K562 (cell line): ENCODE measurements around the gene MPRIP. TPM values are rescaled to one million over a fixed set of nuclear protein-coding genes. Genes with fewer than 3 reads are reported as not detected.

ENCODE experiments used
- ATAC-seq: fragments of 200-7000 bp; cut with Tn5 transposase; 3 replicates; pipeline ENCODE4 v1.9.1; 2020; ENCODE audit warnings: moderate library complexity
- BruUV-seq: library from RNA; stranded (reverse); fragments of 400-500 nt; replicated peaks from 2 replicates; lab custom pipeline; 2021; lab: Mats Ljungman, UMichigan
- CTCF ChIA-PET: fragments of 300-600 bp; formaldehyde crosslinking; extraction: SDS; loops from one replicate; lab custom pipeline; 2021; ENCODE audit warnings: low intra/inter-chr PET ratio; lab: Yijun Ruan, JAX
- POLR2A ChIA-PET: fragments of 300-600, 350-650 bp; sonication (Branson Sonifier 250); formaldehyde crosslinking; extraction: SDS; loops from one replicate; lab custom pipeline; 2021; ENCODE audit warnings: antibody characterized with exemption, inconsistent platforms; lab: Yijun Ruan, JAX
- DNase-seq, 4 experiments: peaks; one replicate each; pipeline versions ENCODE4 v3.0.0 to v3.0.0-alpha.2; 2011 to 2018; ENCODE audit warnings: low spot score in 3 of 4, mixed read lengths in 3 of 4; ENCODE audit errors: extremely low read depth in 1 of 4
- FAIRE-seq: peaks from 2 replicates; lab custom pipeline; 2011; peaks lifted over from hg19 to GRCh38; lab: Jason Lieb, UNC
- H2AFZ ChIP-seq: 2 replicates; pipeline ENCODE4 v1.6.0; 2011; ENCODE audit warnings: low read depth, low read length, control low read depth, inconsistent platforms
- H3K27ac ChIP-seq: fragments of 200-600 bp; 3 replicates; pipeline ENCODE4 v1.8.0; 2011; ENCODE audit warnings: low read depth, mild to moderate bottlenecking, control low read depth, inconsistent platforms, low read length, moderate library complexity, mixed read lengths; ENCODE audit errors: extremely low read depth
- H3K27me3 ChIP-seq, 2 experiments: fragments of 300-600 bp in 1 of 2; 2 replicates in 1 of 2; 3 replicates in 1 of 2; pipeline versions ENCODE4 v1.6.0 to v1.8.0; 2011; ENCODE audit warnings: inconsistent platforms in 2 of 2, low read length in 2 of 2, mild to moderate bottlenecking in 1 of 2, mixed read lengths in 1 of 2, moderate library complexity in 1 of 2; ENCODE audit not compliant: control insufficient read depth in 2 of 2, insufficient read depth in 2 of 2
- H3K36me3 ChIP-seq: fragments of 300-600 bp; 3 replicates; pipeline ENCODE4 v1.8.0; 2011; ENCODE audit warnings: mild to moderate bottlenecking, low read length, inconsistent platforms; ENCODE audit not compliant: control insufficient read depth, insufficient read depth
- H3K4me1 ChIP-seq, 2 experiments: fragments of 200-600 bp in 1 of 2; replicated peaks in 1 of 2; 2 replicates in 1 of 2; 3 replicates in 1 of 2; pipeline versions ENCODE4 v1.5.1 to v1.8.0; 2011; ENCODE audit warnings: inconsistent platforms in 2 of 2, low read length in 2 of 2, mild to moderate bottlenecking in 1 of 2, mixed read lengths in 1 of 2, moderate library complexity in 1 of 2; ENCODE audit not compliant: control insufficient read depth in 2 of 2, insufficient read depth in 2 of 2
- H3K4me2 ChIP-seq: 2 replicates; pipeline ENCODE4 v1.6.1; 2011; ENCODE audit warnings: low read length, control low read depth, inconsistent platforms, mixed read lengths; ENCODE audit not compliant: insufficient read depth
- H3K4me3 ChIP-seq: fragments of 200-600 bp; sonication (generic), shearing (Covaris generic); 2 replicates; pipeline ENCODE4 v1.5.1; 2016; ENCODE audit warnings: control low read depth, inconsistent platforms
- H3K79me2 ChIP-seq: fragments of 200-600 bp; 3 replicates; pipeline ENCODE4 v1.8.0; 2011; ENCODE audit warnings: low read length, inconsistent platforms; ENCODE audit not compliant: control insufficient read depth, insufficient read depth
- H3K9ac ChIP-seq, 2 experiments: 2 replicates each; pipeline versions ENCODE4 v1.6.0 to v1.6.1; 2011; ENCODE audit warnings: low read depth in 2 of 2, low read length in 2 of 2, control low read depth in 1 of 2, inconsistent platforms in 1 of 2, mild to moderate bottlenecking in 1 of 2, mixed read lengths in 1 of 2; ENCODE audit not compliant: insufficient read depth in 1 of 2
- H3K9me1 ChIP-seq: one replicate; pipeline ENCODE4 v1.6.0; 2011; ENCODE audit warnings: inconsistent platforms, mild to moderate bottlenecking, low read length, moderate library complexity; ENCODE audit not compliant: control insufficient read depth, insufficient read depth
- H3K9me3 ChIP-seq: replicated peaks from 2 replicates; pipeline ENCODE4 v1.5.1; 2011; ENCODE audit warnings: low read depth, low read length, inconsistent platforms; ENCODE audit not compliant: control insufficient read depth, insufficient read depth
- H4K20me1 ChIP-seq: replicated peaks from 2 replicates; pipeline ENCODE4 v1.6.1; 2011; ENCODE audit warnings: low read length, inconsistent platforms, mixed read lengths; ENCODE audit not compliant: control insufficient read depth, insufficient read depth
- BCLAF1 ChIP-seq, 2 experiments: fragments of 450-650 bp in 1 of 2; IDR thresholded peaks; 2 replicates each; pipeline ENCODE4 v1.6.1; 2011 to 2017; ENCODE audit warnings: low read depth in 2 of 2, antibody characterized with exemption in 1 of 2, borderline replicate concordance in 1 of 2, low read length in 1 of 2, mild to moderate bottlenecking in 1 of 2, mixed read lengths in 1 of 2; ENCODE audit not compliant: control insufficient read depth in 1 of 2
- FOXK2 ChIP-seq, 2 experiments: fragments of 450-650 bp; IDR thresholded peaks in 1 of 2; conservative IDR thresholded peaks in 1 of 2; 2 replicates each; pipeline ENCODE4 v1.6.1; 2016; ENCODE audit warnings: low read depth in 2 of 2, mild to moderate bottlenecking in 1 of 2
- GATA2 ChIP-seq: sonication (generic); formaldehyde crosslinking; IDR thresholded peaks from 2 replicates; pipeline ENCODE4 v1.4.0; 2020; ENCODE audit warnings: mild to moderate bottlenecking, missing genetic modification reagents
- ID3 ChIP-seq, 2 experiments: fragments of 250-450 bp in 1 of 2; fragments of 450-650 bp in 1 of 2; sonication (Bioruptor Pico) in 1 of 2; IDR thresholded peaks; 2 replicates each; pipeline versions ENCODE4 v1.6.1 to v1.8.0; 2016 to 2021; ENCODE audit warnings: mild to moderate bottlenecking in 2 of 2, moderate library complexity in 2 of 2, missing compliant biosample characterization in 1 of 2, missing genetic modification characterization in 1 of 2
- ILF3 ChIP-seq: fragments of 450-650 bp; IDR thresholded peaks from 2 replicates; pipeline ENCODE4 v1.6.1; 2018; ENCODE audit warnings: antibody characterized with exemption, mild to moderate bottlenecking, moderate library complexity, borderline replicate concordance
- MAFK ChIP-seq: IDR thresholded peaks from 2 replicates; pipeline ENCODE4 v1.6.1; 2011; ENCODE audit warnings: low read length, improper control_type of control experiment
- MIER1 ChIP-seq: fragments of 450-650 bp; IDR thresholded peaks from 2 replicates; pipeline ENCODE4 v1.6.1; 2016; ENCODE audit warnings: antibody characterized with exemption, mild to moderate bottlenecking, low read depth
- PHF20 ChIP-seq: fragments of 450-650 bp; IDR thresholded peaks from 2 replicates; pipeline ENCODE4 v1.6.1; 2018; ENCODE audit not compliant: partially characterized antibody
- POLR3G ChIP-seq: IDR thresholded peaks from 2 replicates; pipeline ENCODE4 v1.6.1; 2011; ENCODE audit not compliant: insufficient read length, insufficient replicate concordance; ENCODE audit errors: extremely low read depth
- ZBTB1 ChIP-seq: sonication (generic); formaldehyde crosslinking; IDR thresholded peaks from 2 replicates; pipeline ENCODE4 v1.8.1; 2023; ENCODE audit warnings: missing genetic modification reagents, low read depth, mild to moderate bottlenecking, borderline replicate concordance
- ZHX1 ChIP-seq: fragments of 150-350 bp; conservative IDR thresholded peaks from 2 replicates; pipeline ENCODE4 v1.6.1; 2014; ENCODE audit warnings: low read length
- ZNF384 ChIP-seq: IDR thresholded peaks from 2 replicates; pipeline ENCODE4 v1.6.1; 2012; ENCODE audit warnings: low read depth, low read length, improper control_type of control experiment
- in situ Hi-C: fragments of 300-500 bp; cut with MboI; formaldehyde crosslinking; loops from 4 replicates; pipeline ENCODE4 v1.15.0; 2018; ENCODE audit warnings: inconsistent platforms, mixed read lengths
- intact Hi-C: fragments of 100-400 bp; cut with micrococcal nuclease; formaldehyde crosslinking; loops from 2 replicates; pipeline ENCODE4 v1.14.2; 2022
- polyA plus RNA-seq, 8 experiments: library from polyadenylated mRNA; depleted of rRNA in 4 of 8; stranded (reverse) in 5 of 8; unstranded in 3 of 8; fragments of >200 nt; fragmentation: Nextera tagmentation in 2 of 8; fragmentation: Illumina TruSeq in 1 of 8; extraction: Ambion mirVana in 2 of 8; extraction: Trizol in 1 of 8; gene quantifications; 2 replicates each; pipeline versions ENCODE4 v1.2.1 to v1.2.3, GENCODE V29; 2011 to 2014; ENCODE audit warnings: inconsistent platforms in 1 of 8, missing spikeins in 1 of 8
- total RNA-seq, 7 experiments: library from RNA; depleted of rRNA in 6 of 7; stranded (reverse); fragments of >200 nt in 6 of 7; fragmentation: Illumina TruSeq in 2 of 7; extraction: Trizol in 2 of 7; gene quantifications; 2 replicates each; pipeline versions ENCODE4 v1.2.1 to v1.2.3, GENCODE V29; 2011 to 2021; ENCODE audit warnings: low replicate concordance in 1 of 7

Gene MPRIP
- total and polyA plus RNA-seq, 9 of the 15 experiments (the other 6 are each of a cell fraction or from before 2014, with no cell fraction given) = 10.0 to 72.6 (median 30.1) TPM

- no peak for DNase-seq
- ChIA-PET CTCF (no interaction called here), POLR2A (no interaction called here)
- in situ Hi-C loops = no loop called here
- ATAC-seq = no peak
- Histone ChIP-seq H3K4me3 (no peak overlapping the region), H3K27me3 (no peaks in the 10 kb centered on the region), H3K27ac (no peak overlapping the region), H3K4me1 (peaks cover 23 to 27% of the 10 kb centered on the region in 2 experiments; a peak in 4 of 5 replicates), H3K36me3 (no peaks in the 10 kb centered on the region), H3K9me1 (no peaks in the 10 kb centered on the region), H3K9me3 (no peaks in the 10 kb centered on the region; the same call in 1 of the 2 replicates), H3K9ac (no peak overlapping the region; a peak in 1 of 4 replicates), H3K79me2 (no peaks in the 10 kb centered on the region), H2AFZ (no peak overlapping the region), H3K4me2 (no peak overlapping the region), H4K20me1 (no peaks in the 10 kb centered on the region)
- intact Hi-C loops = no loop called here
- peak; percentile 69 for FAIRE-seq
- no TSS peak for BruUV-seq
- TF ChIP-seq MIER1 (no peak), ILF3 (no peak), MAFK (no peak), ZNF384 (no peak), FOXK2 (conservative IDR thresholded peaks at IDR 0.05 in 1 of 2, IDR thresholded peaks at IDR 0.05 in 1 of 2; ENCODE audit: low read depth in 2 of 2) (no peak), GATA2 (CRISPR knock-in tag) (no peak), ZHX1 (no peak), ZBTB1 (CRISPR knock-in tag) (no peak), PHF20 (no peak), BCLAF1 (IDR thresholded peaks at IDR 0.05; ENCODE audit: borderline replicate concordance in 1 of 2, control insufficient read depth in 1 of 2, low read depth in 2 of 2, low read length in 1 of 2) (no peak), ID3 (CRISPR knock-in tag; IDR thresholded peaks at IDR 0.05) (no peak), ID3 (tag; IDR thresholded peaks at IDR 0.05) (no peak), POLR3G (no peak)
These were observed 8.2 kb upstream of the MPRIP start for GRCh38 chr17:17034026-17034425.
